ENCODE results near the gene EVI5. TPM values are rescaled to one million over a fixed set of nuclear protein-coding genes. Genes with fewer than 3 reads are reported as not detected.

EVI5 gene
- total RNA-seq, 1 experiment from 2014 or later: 33.9 TPM

DNA sequence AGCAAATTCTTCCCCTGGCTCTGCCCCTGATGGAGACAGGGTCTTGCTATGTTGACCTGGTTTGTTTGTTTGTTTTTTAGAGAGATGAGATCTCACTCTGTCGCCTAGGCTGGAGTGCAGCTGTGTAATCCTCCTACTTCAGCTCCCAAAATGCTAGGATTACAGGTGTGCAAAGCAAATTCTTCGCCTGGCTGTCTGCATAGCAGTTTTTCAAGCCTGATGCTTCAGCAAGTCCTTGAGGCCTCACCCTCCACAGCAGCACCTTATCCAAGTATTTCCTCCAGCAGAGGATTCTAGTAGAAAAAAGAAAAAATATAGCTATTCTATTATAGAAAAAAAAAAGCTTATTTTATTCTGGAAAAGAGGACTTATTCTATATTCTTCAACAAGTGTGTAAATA, 31.8 kb upstream of the EVI5 start:
- no TSS peak for BruUV-seq (replicated peaks)
- CTCF ChIA-PET: interaction anchor here (1.9 kb wide), 1 partner anchor 68 kb away, joined by 6 read pairs; no protein-coding TSS in a partner anchor
- intact Hi-C loops (cut with micrococcal nuclease; ENCODE audit: unreplicated experiment): loop anchor here (1.0 to 5.0 kb wide), 2 partner anchors 67 to 194 kb away; no protein-coding TSS in a partner anchor

DNA sequence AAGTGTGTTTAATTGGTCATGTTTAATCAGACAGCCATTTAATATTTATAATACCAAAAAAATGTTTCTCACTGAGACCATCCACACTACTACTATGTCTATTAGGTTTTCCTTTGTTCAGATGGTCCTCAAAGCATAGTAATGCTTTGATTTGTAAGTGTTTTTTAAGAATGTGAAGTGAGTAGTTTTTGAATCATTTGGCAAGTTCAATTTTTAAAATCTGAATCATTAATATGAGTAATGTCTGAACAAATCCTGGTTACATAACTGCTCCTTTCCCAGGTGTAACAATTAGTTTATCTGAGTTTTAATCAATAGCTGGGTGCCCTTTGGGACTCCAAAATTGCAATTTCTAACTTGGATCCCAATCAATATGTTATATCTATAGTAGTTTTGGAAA, 23.5 kb upstream of the EVI5 start:
- DNase-seq: no peak
- H3K36me3 Mint-ChIP-seq (ENCODE audit: insufficient read depth, unreplicated experiment): peaks cover 9% of the 10 kb centered on the region
- intact Hi-C loops (cut with micrococcal nuclease; ENCODE audit: unreplicated experiment): no loop called here
- BruUV-seq (replicated peaks): no TSS peak
- no peaks in the 10 kb centered on the region for H3K27me3 Mint-ChIP-seq (ENCODE audit: unreplicated experiment)
- H3K4me3 Mint-ChIP-seq (ENCODE audit: low read depth, unreplicated experiment): no peak overlapping the region
- peaks cover 5% of the 10 kb centered on the region for H3K9me3 Mint-ChIP-seq (ENCODE audit: low read depth, unreplicated experiment)
- H3K4me1 Mint-ChIP-seq (ENCODE audit: low read depth, unreplicated experiment): peaks cover 45% of the 10 kb centered on the region
- H3K27ac Mint-ChIP-seq (ENCODE audit: unreplicated experiment): no peak overlapping the region
- CTCF ChIA-PET: no interaction called here
- TF ChIP-seq, protein P1, sequence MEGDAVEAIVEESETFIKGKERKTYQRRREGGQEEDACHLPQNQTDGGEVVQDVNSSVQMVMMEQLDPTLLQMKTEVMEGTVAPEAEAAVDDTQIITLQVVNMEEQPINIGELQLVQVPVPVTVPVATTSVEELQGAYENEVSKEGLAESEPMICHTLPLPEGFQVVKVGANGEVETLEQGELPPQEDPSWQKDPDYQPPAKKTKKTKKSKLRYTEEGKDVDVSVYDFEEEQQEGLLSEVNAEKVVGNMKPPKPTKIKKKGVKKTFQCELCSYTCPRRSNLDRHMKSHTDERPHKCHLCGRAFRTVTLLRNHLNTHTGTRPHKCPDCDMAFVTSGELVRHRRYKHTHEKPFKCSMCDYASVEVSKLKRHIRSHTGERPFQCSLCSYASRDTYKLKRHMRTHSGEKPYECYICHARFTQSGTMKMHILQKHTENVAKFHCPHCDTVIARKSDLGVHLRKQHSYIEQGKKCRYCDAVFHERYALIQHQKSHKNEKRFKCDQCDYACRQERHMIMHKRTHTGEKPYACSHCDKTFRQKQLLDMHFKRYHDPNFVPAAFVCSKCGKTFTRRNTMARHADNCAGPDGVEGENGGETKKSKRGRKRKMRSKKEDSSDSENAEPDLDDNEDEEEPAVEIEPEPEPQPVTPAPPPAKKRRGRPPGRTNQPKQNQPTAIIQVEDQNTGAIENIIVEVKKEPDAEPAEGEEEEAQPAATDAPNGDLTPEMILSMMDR (IDR thresholded peaks at IDR 0.05; ENCODE audit: unreplicated experiment): no peak

More for the DNA sequence above, 31.8 kb upstream of the EVI5 start:
- TF ChIP-seq, protein P1 (IDR thresholded peaks at IDR 0.05; ENCODE audit: unreplicated experiment): no peak
- Mint-ChIP-seq H3K9me3 (ENCODE audit: low read depth, unreplicated experiment) (no peaks in the 10 kb centered on the region), H3K36me3 (ENCODE audit: insufficient read depth, unreplicated experiment) (no peaks in the 10 kb centered on the region), H3K27me3 (ENCODE audit: unreplicated experiment) (no peaks in the 10 kb centered on the region), H3K27ac (ENCODE audit: unreplicated experiment) (no peak overlapping the region), H3K4me1 (ENCODE audit: low read depth, unreplicated experiment) (peaks cover 36% of the 10 kb centered on the region), H3K4me3 (ENCODE audit: low read depth, unreplicated experiment) (no peak overlapping the region)
- DNase-seq: no peak

DNA sequence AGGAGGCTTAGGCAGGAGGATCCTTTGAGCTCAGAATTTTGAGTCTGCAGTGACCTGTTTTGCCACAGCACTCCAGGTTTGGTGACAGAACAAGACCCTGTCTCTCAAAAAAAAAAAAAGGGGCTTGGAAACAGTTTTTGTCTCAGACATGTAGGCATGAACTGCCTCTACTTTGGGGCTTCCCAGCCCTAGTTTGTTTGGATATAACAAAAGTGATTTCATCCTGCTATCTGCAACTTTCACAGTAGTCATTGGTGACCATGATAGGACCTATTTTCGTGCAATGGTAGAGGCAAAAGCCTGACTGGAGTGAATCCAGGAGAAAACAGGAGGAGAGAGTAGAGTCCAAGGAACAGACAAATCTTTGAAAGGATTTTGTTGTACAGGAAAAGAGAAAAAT, 20.3 kb upstream of the EVI5 start:
- Mint-ChIP-seq H3K4me1 (ENCODE audit: low read depth, unreplicated experiment) (peaks cover 45% of the 10 kb centered on the region), H3K9me3 (ENCODE audit: low read depth, unreplicated experiment) (peaks cover 5% of the 10 kb centered on the region), H3K4me3 (ENCODE audit: low read depth, unreplicated experiment) (no peak overlapping the region), H3K36me3 (ENCODE audit: insufficient read depth, unreplicated experiment) (peaks cover 9% of the 10 kb centered on the region), H3K27ac (ENCODE audit: unreplicated experiment) (peak overlapping the region; percentile 87), H3K27me3 (ENCODE audit: unreplicated experiment) (no peaks in the 10 kb centered on the region)
- DNase-seq: no peak
- TF ChIP-seq, protein P1 (IDR thresholded peaks at IDR 0.05; ENCODE audit: unreplicated experiment): no peak
- intact Hi-C loops (cut with micrococcal nuclease; ENCODE audit: unreplicated experiment): loop anchor here (2.0 kb wide), 2 partner anchors 18 to 20 kb away; partner anchors contain the start of gene EVI5
- no TSS peak for BruUV-seq (replicated peaks)
- CTCF ChIA-PET: interaction anchor here (0.7 to 2.1 kb wide), 3 partner anchors 9 to 20 kb away, joined by 4 to 7 read pairs (median 6); partner anchors contain the start of gene EVI5

DNA sequence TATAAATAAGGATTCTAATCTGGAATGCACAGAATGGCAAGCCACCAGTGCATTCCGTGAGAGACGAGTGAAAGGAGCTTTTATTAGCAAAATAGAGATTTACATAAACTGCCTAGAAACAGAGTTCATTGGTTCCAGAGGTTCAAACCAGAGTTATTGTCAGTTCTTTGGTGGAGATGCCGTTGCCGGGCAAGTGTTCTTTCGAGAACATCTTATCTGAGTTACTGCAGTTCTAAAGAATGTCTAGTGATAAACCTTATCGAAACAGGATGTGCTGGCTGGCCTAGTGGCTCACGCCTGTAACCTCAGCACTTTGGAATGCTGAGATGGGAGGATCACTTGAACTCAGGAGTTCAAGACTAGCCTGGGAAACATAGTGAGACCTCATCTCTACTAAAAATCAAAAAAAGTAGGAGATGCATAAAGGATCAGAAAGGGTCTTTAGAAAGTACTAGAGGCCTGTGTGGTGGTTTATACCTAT, 19.9 kb upstream of the EVI5 start:
- H3K27ac Mint-ChIP-seq (ENCODE audit: unreplicated experiment): peak overlapping the region; percentile 87
- DNase-seq: peak; percentile 73
- no peaks in the 10 kb centered on the region for H3K27me3 Mint-ChIP-seq (ENCODE audit: unreplicated experiment)
- no peak overlapping the region for H3K4me3 Mint-ChIP-seq (ENCODE audit: low read depth, unreplicated experiment)
- peaks cover 45% of the 10 kb centered on the region for H3K4me1 Mint-ChIP-seq (ENCODE audit: low read depth, unreplicated experiment)
- no TSS peak for BruUV-seq (replicated peaks)
- intact Hi-C loops (cut with micrococcal nuclease; ENCODE audit: unreplicated experiment): loop anchor here (2.0 kb wide), 2 partner anchors 18 to 20 kb away; partner anchors contain the start of gene EVI5
- CTCF ChIA-PET: interaction anchor here (0.7 to 2.1 kb wide), 3 partner anchors 8 to 20 kb away, joined by 4 to 7 read pairs (median 6); partner anchors contain the start of gene EVI5
- peaks cover 9% of the 10 kb centered on the region for H3K36me3 Mint-ChIP-seq (ENCODE audit: insufficient read depth, unreplicated experiment)
- H3K9me3 Mint-ChIP-seq (ENCODE audit: low read depth, unreplicated experiment): peaks cover 5% of the 10 kb centered on the region
- TF ChIP-seq, protein P1 (IDR thresholded peaks at IDR 0.05; ENCODE audit: unreplicated experiment): no peak

Measured in Calu3 (cell line).